HG02981 (cell line): ENCODE data around the gene PTP4A1.
"Not testable (repeated sequence)": the region's sequence is repeated elsewhere in the genome, so short reads cannot be mapped to it uniquely, and the experiment has no call there.

Source experiments
- ATAC-seq: cut with Tn5 transposase; IDR thresholded peaks from one replicate; pipeline ENCODE4 v1.9.1; 2021; ENCODE audit warnings: mild to moderate bottlenecking, moderate library complexity; ENCODE audit not compliant: unreplicated experiment

The PTP4A1 gene

GRCh38 chr6:63581355-63582013, 9.2 kb downstream of the PTP4A1 start:
- ATAC-seq, result no peak

GRCh38 chr6:63582579-63583231, 10.4 kb downstream of the PTP4A1 start:
- no peak for ATAC-seq

DNA sequence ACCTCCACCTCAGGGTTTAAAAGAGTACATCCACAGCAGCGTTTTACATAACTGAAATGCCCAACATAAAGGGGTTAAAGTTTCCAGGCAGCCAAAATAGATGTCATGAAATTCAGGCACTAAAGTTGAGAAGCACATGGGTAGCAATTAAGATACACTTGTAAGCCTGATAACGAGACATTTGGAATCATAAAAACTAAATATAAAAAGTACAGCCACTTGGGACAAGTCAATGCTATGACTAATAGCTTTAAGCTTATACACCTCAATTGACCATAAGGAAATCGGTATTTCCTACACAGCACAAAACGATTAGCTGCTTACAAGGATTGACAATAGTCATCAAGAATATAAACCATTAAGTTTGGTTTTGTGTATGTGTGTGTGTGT, 11.8 kb downstream of the PTP4A1 start:
- ATAC-seq, result no peak

DNA sequence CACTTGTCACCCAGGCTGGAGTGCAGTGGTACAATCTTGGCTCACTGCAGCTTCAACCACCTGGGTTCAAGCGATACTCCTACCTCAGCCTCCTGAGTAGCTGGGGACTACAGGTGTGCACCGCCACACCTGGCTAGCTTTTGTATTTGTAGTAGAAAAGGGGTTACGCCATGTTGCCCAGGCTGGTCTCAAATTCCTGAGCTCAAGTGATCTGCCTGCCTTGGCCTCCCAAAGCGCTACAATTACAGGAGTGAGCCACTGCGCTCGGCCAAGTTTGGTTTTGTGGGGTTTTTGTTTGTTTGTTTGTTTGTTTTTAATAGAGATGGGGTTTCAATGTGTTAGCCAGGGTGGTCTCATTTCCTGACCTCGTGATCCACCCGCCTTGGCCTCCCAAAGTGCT, 12.3 kb downstream of the PTP4A1 start:
- no peak for ATAC-seq

GRCh38 chr6:63585652-63586051, 13.4 kb downstream of the PTP4A1 start:
- not testable (repeated sequence) for ATAC-seq

DNA sequence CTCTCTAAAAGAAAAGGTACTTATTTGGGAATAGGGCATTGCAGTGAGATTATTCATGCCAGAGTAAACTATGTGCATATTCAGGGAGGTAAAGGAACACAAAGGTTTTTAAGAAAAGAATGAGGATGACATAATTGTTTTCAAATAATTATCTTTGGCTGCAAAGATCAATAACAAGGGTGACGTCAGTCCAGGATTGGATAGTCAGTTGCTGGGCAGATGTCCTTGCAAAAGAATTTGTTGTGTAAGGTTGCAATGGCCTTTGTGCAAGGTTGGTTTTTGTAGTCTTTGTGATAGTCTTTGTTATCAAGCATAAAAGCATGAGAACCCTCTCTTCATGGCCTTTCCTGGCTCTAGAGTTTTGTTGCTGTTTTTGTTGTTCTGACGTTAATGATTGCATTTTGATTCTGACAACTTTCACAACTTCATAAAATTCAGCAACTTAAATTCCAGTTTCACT, 17.7 kb downstream of the PTP4A1 start:
- no peak for ATAC-seq

GRCh38 chr6:63592886-63593285, 20.6 kb downstream of the PTP4A1 start:
- no peak for ATAC-seq

GRCh38 chr6:63597141-63598048, 25.1 kb downstream of the PTP4A1 start:
- no peak for ATAC-seq

DNA sequence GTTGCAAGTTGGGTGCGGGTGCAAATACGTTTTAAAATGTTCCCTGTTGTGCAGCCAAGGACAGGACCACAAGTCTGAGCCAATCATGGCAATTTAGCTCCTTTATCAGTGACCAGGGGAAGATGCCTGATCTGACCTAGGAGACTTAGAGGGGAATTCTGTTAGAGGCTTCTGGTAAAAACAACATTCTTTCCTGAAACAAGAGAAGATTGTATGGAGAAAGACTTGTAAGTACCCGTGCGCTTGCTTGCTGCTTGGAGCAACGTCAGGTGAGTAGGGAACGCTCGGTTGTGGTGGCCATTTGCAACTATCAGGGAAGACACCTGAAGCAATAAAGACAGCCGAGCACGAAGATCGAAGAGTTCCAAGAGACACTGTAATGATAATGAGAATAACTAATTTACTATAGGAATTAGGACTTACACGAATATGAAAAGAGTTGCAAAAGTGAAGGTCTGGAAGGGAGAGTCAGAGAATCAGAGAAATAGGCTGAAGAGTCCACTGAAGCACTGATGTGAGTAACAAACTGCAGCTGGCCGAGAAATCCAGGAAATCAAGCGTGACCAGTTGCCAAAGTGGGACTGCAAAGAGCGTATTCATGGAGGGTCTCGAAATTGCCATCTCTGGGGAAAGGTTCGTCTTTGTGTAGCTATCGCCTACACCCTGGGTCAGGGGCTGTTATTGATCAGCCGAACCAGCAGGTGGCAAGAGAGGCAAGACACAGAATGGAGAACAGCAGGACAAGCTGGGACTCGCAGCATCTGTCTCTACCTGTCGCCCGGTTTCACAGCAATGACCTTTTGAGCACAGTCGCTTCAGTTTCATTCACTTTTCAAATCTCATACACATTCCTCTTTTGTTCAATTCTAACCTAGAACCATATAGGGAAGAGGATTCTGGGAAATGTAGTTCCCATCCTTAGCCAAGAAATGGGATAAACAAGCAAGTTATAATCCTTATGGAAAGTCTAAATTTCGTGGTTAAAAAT, 26.1 kb downstream of the PTP4A1 start:
- ATAC-seq, result peak; percentile 100

- ATAC-seq, result no peak
Measured at GRCh38 chr6:63599243-63599642, 27.0 kb downstream of the PTP4A1 start.

DNA sequence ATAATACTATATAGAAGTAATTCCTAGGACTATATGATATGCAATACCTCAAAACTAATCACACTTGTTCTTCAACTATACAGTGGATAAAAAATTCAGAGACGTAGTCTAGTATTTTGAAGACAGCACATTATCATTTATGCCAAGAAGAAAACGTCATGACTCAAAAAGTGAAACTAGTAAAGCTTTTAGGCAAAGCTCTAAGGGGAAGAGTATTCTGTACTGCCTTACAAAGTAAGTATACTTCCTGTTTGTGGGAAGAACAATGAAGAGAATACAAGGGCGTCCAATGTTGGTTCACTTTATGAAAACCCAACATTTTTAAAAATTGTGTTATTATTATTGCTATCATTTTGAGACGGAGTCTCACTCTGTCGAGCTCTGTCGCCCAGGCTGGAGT, 27.9 kb downstream of the PTP4A1 start:
- ATAC-seq, result no peak

- no peak for ATAC-seq
Measured at GRCh38 chr6:63609231-63609630, 37.0 kb downstream of the PTP4A1 start.

DNA sequence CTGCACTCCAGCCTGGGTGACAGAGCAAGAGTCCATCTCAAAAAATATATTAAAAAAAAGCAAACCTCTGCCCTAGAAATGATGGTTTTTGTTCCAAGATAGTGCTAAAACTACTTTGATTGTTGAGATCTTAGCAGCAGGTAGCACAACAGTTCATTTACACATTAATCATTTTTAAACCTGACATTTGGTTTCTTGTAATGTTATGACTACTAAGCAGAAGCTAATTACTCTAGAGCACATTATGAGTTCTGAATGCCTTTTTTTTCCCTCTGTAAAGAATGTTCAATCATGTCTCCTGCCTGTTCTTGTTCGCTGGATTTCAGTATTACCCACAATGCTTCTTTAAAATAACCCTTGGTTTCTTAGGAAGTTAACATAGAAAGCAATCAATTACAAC, 38.7 kb downstream of the PTP4A1 start:
- no peak for ATAC-seq

GRCh38 chr6:63611560-63611959, 39.3 kb downstream of the PTP4A1 start:
- ATAC-seq, result no peak

GRCh38 chr6:63615590-63615989, 43.3 kb downstream of the PTP4A1 start:
- no peak for ATAC-seq
